ENCODE results near the gene KCNMB4. TPM values are rescaled to one million over a fixed set of nuclear protein-coding genes. Genes with fewer than 3 reads are reported as not detected.

KCNMB4 gene
- total RNA-seq, 1 donor from 2014 or later = 6.3 TPM

DNA sequence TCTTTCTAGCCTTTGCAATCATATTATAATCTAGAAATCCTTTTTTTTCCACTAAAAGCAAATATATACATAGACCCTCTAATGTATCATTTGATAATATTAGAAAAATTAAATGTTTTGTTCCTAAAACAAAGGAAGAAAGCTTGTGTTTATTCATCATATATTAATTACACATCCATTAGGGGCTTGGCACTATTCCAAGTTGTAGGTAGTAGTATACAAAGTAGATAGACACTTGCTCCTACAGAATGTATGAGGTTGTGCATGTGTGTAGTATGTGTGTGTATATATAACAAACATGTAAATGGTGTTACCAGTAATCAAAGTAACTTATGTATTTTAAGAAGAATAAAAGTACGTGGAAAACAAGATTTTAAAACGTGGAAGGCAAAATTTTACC, 15.0 kb upstream of the KCNMB4 start:
- no peaks in the 10 kb centered on the region for H3K9me3 ChIP-seq (ENCODE audit: control insufficient read depth in 3 of 3, low read length in 3 of 3)

GRCh38 chr12:70353780-70354660, 12.1 kb upstream of the KCNMB4 start:
- Histone ChIP-seq H3K9ac (ENCODE audit: low read depth in 1 of 3, low read length in 3 of 3) (no peak overlapping the region), H3K36me3 (ENCODE audit: control insufficient read depth in 3 of 3, insufficient read depth in 3 of 3, low read length in 3 of 3) (peaks cover 0 to 11% (median 9%) of the 10 kb centered on the region in 3 donors), H3K27me3 (ENCODE audit: control insufficient read depth in 3 of 3, insufficient read depth in 3 of 3, low read length in 3 of 3) (no peaks in the 10 kb centered on the region), H3K9me3 (ENCODE audit: control insufficient read depth in 3 of 3, low read length in 3 of 3) (no peaks in the 10 kb centered on the region), H3K27ac (ENCODE audit: low read depth, low read length) (no peak overlapping the region), H3K4me3 (ENCODE audit: low read length in 3 of 3) (no peak overlapping the region), H3K4me1 (ENCODE audit: control insufficient read depth in 3 of 3, insufficient read depth in 3 of 3, low read length in 3 of 3) (no peaks in the 10 kb centered on the region)

More for the DNA sequence above, 15.0 kb upstream of the KCNMB4 start:
- Histone ChIP-seq H3K27ac (ENCODE audit: low read depth, low read length) (no peak overlapping the region), H3K9ac (ENCODE audit: low read depth in 1 of 3, low read length in 3 of 3) (no peak overlapping the region), H3K36me3 (ENCODE audit: control insufficient read depth in 3 of 3, insufficient read depth in 3 of 3, low read length in 3 of 3) (peaks cover 0 to 16% (median 15%) of the 10 kb centered on the region in 3 donors), H3K27me3 (ENCODE audit: control insufficient read depth in 3 of 3, insufficient read depth in 3 of 3, low read length in 3 of 3) (no peaks in the 10 kb centered on the region), H3K4me1 (ENCODE audit: control insufficient read depth in 3 of 3, insufficient read depth in 3 of 3, low read length in 3 of 3) (no peaks in the 10 kb centered on the region), H3K4me3 (ENCODE audit: low read length in 3 of 3) (no peak overlapping the region)

GRCh38 chr12:70354787-70355186, 11.3 kb upstream of the KCNMB4 start:
- Histone ChIP-seq H3K36me3 (ENCODE audit: control insufficient read depth in 3 of 3, insufficient read depth in 3 of 3, low read length in 3 of 3) (peaks cover 0 to 11% (median 6%) of the 10 kb centered on the region in 3 donors), H3K4me1 (ENCODE audit: control insufficient read depth in 3 of 3, insufficient read depth in 3 of 3, low read length in 3 of 3) (no peaks in the 10 kb centered on the region), H3K9me3 (ENCODE audit: control insufficient read depth in 3 of 3, low read length in 3 of 3) (no peaks in the 10 kb centered on the region), H3K4me3 (ENCODE audit: low read length in 3 of 3) (no peak overlapping the region), H3K9ac (ENCODE audit: low read depth in 1 of 3, low read length in 3 of 3) (no peak overlapping the region), H3K27ac (ENCODE audit: low read depth, low read length) (no peak overlapping the region), H3K27me3 (ENCODE audit: control insufficient read depth in 3 of 3, insufficient read depth in 3 of 3, low read length in 3 of 3) (no peaks in the 10 kb centered on the region)

DNA sequence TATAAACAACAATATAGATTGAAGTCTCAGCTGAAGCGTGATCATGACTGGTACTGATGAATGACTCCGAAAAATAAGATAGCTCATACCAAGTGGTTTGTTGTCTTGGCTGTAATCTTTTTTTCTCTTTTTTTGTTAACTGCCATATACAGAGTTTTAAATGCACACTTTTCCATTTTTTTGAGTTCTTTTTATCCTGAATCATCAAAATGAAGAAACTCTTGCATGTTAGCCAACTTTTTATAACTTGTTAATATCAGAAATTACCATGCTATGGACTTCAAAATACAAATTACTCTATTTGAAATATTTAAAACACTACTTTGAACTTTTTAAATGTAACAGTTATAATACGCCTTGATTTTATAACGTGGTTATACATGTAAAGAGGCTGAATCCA, 10.1 kb upstream of the KCNMB4 start:
- no peak overlapping the region for H3K9ac ChIP-seq (ENCODE audit: low read depth in 1 of 3, low read length in 3 of 3)
- H3K4me1 ChIP-seq (ENCODE audit: control insufficient read depth in 3 of 3, insufficient read depth in 3 of 3, low read length in 3 of 3) = no peaks in the 10 kb centered on the region
- no peaks in the 10 kb centered on the region for H3K9me3 ChIP-seq (ENCODE audit: control insufficient read depth in 3 of 3, low read length in 3 of 3)
- H3K27me3 ChIP-seq (ENCODE audit: control insufficient read depth in 3 of 3, insufficient read depth in 3 of 3, low read length in 3 of 3) = no peaks in the 10 kb centered on the region
- H3K4me3 ChIP-seq (ENCODE audit: low read length in 3 of 3) = no peak overlapping the region
- H3K36me3 ChIP-seq (ENCODE audit: control insufficient read depth in 3 of 3, insufficient read depth in 3 of 3, low read length in 3 of 3) = peaks cover 0 to 11% (median 6%) of the 10 kb centered on the region in 3 donors
- no peak overlapping the region for H3K27ac ChIP-seq (ENCODE audit: low read depth, low read length)

DNA sequence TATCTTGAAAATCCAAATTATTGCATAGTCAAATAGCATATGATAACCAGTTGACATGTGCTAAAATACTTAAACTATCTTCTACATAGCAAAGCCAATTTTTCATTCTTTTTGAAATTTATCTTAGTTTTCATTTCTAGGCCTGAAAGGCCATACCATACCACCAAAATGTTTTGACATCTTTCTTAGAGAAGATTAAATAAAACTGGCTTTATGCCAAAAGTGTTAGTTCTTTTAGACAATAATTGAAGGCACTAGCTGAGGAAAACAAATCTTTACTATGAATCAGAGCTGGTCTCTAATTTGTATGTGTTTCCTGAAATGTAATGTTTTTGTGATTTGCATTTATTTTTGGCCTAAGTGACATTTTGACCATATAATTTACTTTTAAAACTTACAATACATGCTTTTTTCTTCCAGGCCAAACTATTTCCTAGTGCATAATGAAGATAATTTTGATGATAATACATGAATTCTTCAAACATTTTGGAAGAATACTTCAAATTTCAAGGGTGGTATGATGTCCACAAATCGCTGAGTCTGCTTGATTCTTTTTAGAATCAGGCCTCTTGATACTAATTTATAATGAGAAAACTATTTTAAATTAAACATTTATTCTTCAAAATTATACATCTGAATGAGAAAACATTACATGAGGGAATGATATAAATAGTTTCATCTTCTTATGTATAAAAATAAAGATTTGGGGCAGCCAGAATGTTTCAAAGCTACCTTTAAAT, 6.5 kb upstream of the KCNMB4 start:
- Histone ChIP-seq H3K36me3 (ENCODE audit: control insufficient read depth in 3 of 3, insufficient read depth in 3 of 3, low read length in 3 of 3) (peaks cover 0 to 4% (median 3%) of the 10 kb centered on the region in 3 donors), H3K4me1 (ENCODE audit: control insufficient read depth in 3 of 3, insufficient read depth in 3 of 3, low read length in 3 of 3) (no peaks in the 10 kb centered on the region), H3K9ac (ENCODE audit: low read depth in 1 of 3, low read length in 3 of 3) (no peak overlapping the region), H3K27ac (ENCODE audit: low read depth, low read length) (no peak overlapping the region), H3K4me3 (ENCODE audit: low read length in 3 of 3) (no peak overlapping the region), H3K27me3 (ENCODE audit: control insufficient read depth in 3 of 3, insufficient read depth in 3 of 3, low read length in 3 of 3) (peaks cover 1 to 7% (median 5%) of the 10 kb centered on the region in 3 donors), H3K9me3 (ENCODE audit: control insufficient read depth in 3 of 3, low read length in 3 of 3) (no peaks in the 10 kb centered on the region)

DNA sequence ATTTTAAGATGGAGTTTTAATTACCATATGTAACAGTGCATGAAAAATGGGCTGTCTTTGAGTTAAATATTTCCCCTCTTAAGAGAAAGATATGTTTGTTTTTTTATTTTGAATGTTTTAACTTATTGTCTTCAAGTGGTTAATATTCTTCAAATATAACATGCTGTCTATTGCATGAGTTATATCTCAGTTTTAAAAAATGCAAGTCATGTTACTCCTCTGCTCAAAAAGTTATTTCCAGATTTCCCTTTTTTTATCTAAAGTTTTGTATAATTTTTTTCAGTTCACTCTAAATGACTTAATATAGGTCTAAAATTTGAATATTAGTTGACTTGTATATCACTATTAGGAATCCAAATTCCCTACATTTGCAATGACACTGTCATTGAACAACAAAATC, 5.9 kb upstream of the KCNMB4 start:
- no peaks in the 10 kb centered on the region for H3K9me3 ChIP-seq (ENCODE audit: control insufficient read depth in 3 of 3, low read length in 3 of 3)
- H3K4me1 ChIP-seq (ENCODE audit: control insufficient read depth in 3 of 3, insufficient read depth in 3 of 3, low read length in 3 of 3) = peaks cover 2 to 3% (median 3%) of the 10 kb centered on the region in 3 donors
- no peak overlapping the region for H3K27ac ChIP-seq (ENCODE audit: low read depth, low read length)
- no peak overlapping the region for H3K4me3 ChIP-seq (ENCODE audit: low read length in 3 of 3)
- H3K36me3 ChIP-seq (ENCODE audit: control insufficient read depth in 3 of 3, insufficient read depth in 3 of 3, low read length in 3 of 3) = no peaks in the 10 kb centered on the region
- H3K9ac ChIP-seq (ENCODE audit: low read depth in 1 of 3, low read length in 3 of 3) = no peak overlapping the region
- peaks cover 7 to 11% (median 11%) of the 10 kb centered on the region in 3 donors for H3K27me3 ChIP-seq (ENCODE audit: control insufficient read depth in 3 of 3, insufficient read depth in 3 of 3, low read length in 3 of 3)

GRCh38 chr12:70364695-70365397, 1.2 kb upstream of the KCNMB4 start:
- peak overlapping the region in 1 of 3 donors; percentile 36 for H3K9ac ChIP-seq (ENCODE audit: low read depth in 1 of 3, low read length in 3 of 3)
- peaks cover 15 to 18% (median 17%) of the 10 kb centered on the region in 3 donors for H3K4me1 ChIP-seq (ENCODE audit: control insufficient read depth in 3 of 3, insufficient read depth in 3 of 3, low read length in 3 of 3)
- no peak overlapping the region for H3K27ac ChIP-seq (ENCODE audit: low read depth, low read length)
- peak overlapping the region; percentile 65 to 71 (median 71) for H3K4me3 ChIP-seq (ENCODE audit: low read length in 3 of 3)
- H3K9me3 ChIP-seq (ENCODE audit: control insufficient read depth in 3 of 3, low read length in 3 of 3) = no peaks in the 10 kb centered on the region
- no peaks in the 10 kb centered on the region for H3K36me3 ChIP-seq (ENCODE audit: control insufficient read depth in 3 of 3, insufficient read depth in 3 of 3, low read length in 3 of 3)
- peaks cover 10 to 28% (median 25%) of the 10 kb centered on the region in 3 donors for H3K27me3 ChIP-seq (ENCODE audit: control insufficient read depth in 3 of 3, insufficient read depth in 3 of 3, low read length in 3 of 3)

GRCh38 chr12:70365398-70365647, 767 bp upstream of the KCNMB4 start:
- peaks cover 10 to 28% (median 25%) of the 10 kb centered on the region in 3 donors for H3K27me3 ChIP-seq (ENCODE audit: control insufficient read depth in 3 of 3, insufficient read depth in 3 of 3, low read length in 3 of 3)
- H3K9me3 ChIP-seq (ENCODE audit: control insufficient read depth in 3 of 3, low read length in 3 of 3) = no peaks in the 10 kb centered on the region
- H3K9ac ChIP-seq (ENCODE audit: low read depth in 1 of 3, low read length in 3 of 3) = peak overlapping the region in 2 of 3 donors; percentile 36 to 56
- no peaks in the 10 kb centered on the region for H3K36me3 ChIP-seq (ENCODE audit: control insufficient read depth in 3 of 3, insufficient read depth in 3 of 3, low read length in 3 of 3)
- peak overlapping the region; percentile 65 to 71 (median 71) for H3K4me3 ChIP-seq (ENCODE audit: low read length in 3 of 3)
- no peak overlapping the region for H3K27ac ChIP-seq (ENCODE audit: low read depth, low read length)
- peaks cover 15 to 18% (median 17%) of the 10 kb centered on the region in 3 donors for H3K4me1 ChIP-seq (ENCODE audit: control insufficient read depth in 3 of 3, insufficient read depth in 3 of 3, low read length in 3 of 3)

- peaks cover 10 to 28% (median 25%) of the 10 kb centered on the region in 3 donors for H3K27me3 ChIP-seq (ENCODE audit: control insufficient read depth in 3 of 3, insufficient read depth in 3 of 3, low read length in 3 of 3)
- H3K9ac ChIP-seq (ENCODE audit: low read depth in 1 of 3, low read length in 3 of 3) = peak overlapping the region; percentile 45 to 66 (median 51)
- H3K27ac ChIP-seq (ENCODE audit: low read depth, low read length) = no peak overlapping the region
- no peaks in the 10 kb centered on the region for H3K9me3 ChIP-seq (ENCODE audit: control insufficient read depth in 3 of 3, low read length in 3 of 3)
- H3K4me1 ChIP-seq (ENCODE audit: control insufficient read depth in 3 of 3, insufficient read depth in 3 of 3, low read length in 3 of 3) = peaks cover 15 to 18% (median 17%) of the 10 kb centered on the region in 3 donors
- no peaks in the 10 kb centered on the region for H3K36me3 ChIP-seq (ENCODE audit: control insufficient read depth in 3 of 3, insufficient read depth in 3 of 3, low read length in 3 of 3)
- peak overlapping the region; percentile 65 to 85 (median 85) for H3K4me3 ChIP-seq (ENCODE audit: low read length in 3 of 3)
Measured at GRCh38 chr12:70366581-70367257, 629 bp downstream of the KCNMB4 start.
